ENCODE data around the gene RDH14. TPM values are rescaled to one million over a fixed set of nuclear protein-coding genes. Genes with fewer than 3 reads are reported as not detected.
A peak's percentile ranks its signal among the peaks of the same experiment; 100 is the strongest.

Gene RDH14
- total and polyA plus RNA-seq, 2 experiments from 2014 or later: 64.5 to 65.6 TPM

DNA sequence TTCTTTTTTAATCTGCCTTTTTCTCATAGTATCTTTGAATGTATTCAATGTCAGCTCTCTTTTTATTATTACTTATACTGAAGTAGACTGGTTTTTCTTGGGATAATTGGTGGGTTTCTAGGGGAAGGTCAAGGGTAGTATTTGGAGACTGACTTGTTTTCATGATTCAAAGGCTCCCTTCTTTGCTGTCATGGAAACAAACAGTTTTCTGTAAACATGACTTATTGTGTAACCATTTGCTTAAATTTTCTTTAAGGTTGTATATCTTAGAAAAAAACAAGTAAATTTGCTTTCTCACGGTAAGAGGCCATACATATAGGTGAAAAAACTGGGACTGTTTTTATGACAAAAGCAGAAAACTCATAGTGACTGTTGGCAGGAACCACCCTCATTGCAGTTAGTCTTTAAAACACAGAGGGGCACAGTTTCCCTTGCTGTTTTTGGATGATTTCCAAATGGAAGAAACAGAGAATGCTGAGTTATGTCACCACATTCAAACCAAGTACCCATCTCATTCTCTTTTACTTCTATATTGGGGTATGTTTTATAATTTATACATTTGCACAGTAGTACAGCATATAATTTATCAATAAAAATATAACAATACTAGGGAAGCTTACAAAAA lies 5.8 kb upstream of the RDH14 start:
- DNase-seq (ENCODE audit: low read depth in 1 of 2, low spot score in 1 of 2): peak in 1 of 2 donors; percentile 40
- TF ChIP-seq, protein P1, sequence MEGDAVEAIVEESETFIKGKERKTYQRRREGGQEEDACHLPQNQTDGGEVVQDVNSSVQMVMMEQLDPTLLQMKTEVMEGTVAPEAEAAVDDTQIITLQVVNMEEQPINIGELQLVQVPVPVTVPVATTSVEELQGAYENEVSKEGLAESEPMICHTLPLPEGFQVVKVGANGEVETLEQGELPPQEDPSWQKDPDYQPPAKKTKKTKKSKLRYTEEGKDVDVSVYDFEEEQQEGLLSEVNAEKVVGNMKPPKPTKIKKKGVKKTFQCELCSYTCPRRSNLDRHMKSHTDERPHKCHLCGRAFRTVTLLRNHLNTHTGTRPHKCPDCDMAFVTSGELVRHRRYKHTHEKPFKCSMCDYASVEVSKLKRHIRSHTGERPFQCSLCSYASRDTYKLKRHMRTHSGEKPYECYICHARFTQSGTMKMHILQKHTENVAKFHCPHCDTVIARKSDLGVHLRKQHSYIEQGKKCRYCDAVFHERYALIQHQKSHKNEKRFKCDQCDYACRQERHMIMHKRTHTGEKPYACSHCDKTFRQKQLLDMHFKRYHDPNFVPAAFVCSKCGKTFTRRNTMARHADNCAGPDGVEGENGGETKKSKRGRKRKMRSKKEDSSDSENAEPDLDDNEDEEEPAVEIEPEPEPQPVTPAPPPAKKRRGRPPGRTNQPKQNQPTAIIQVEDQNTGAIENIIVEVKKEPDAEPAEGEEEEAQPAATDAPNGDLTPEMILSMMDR (IDR thresholded peaks at IDR 0.05; ENCODE audit: low read depth, low read length): no peak
- no peaks in the 10 kb centered on the region for H3K36me3 ChIP-seq

DNA sequence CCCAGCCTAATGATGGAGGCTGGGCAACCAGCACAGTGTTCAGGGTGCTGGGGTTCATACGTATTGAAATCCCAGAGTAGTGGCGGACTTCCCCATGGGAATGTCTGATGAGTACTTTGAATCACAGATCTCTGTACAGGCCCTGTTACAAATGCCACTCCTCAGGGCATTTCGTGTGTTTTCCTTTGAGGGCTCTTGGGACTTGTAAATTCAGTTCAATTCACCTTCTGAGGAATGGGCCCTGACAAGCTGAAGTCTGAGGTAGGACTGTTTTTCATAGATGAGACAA lies 288 bp upstream of the RDH14 start:
- TF ChIP-seq, protein P1 (IDR thresholded peaks at IDR 0.05; ENCODE audit: low read depth, low read length): no peak
- Histone ChIP-seq H3K27me3 (no peaks in the 10 kb centered on the region), H3K4me3 (peak overlapping the region; percentile 58), H3K36me3 (no peaks in the 10 kb centered on the region), H3K9me3 (ENCODE audit: low read depth) (no peaks in the 10 kb centered on the region), H3K27ac (no peak overlapping the region), H3K4me1 (ENCODE audit: low read depth) (peaks cover 16% of the 10 kb centered on the region)
- no peak for DNase-seq (ENCODE audit: low read depth in 1 of 2, low spot score in 1 of 2)

More for the DNA sequence above, 5.8 kb upstream of the RDH14 start:
- Histone ChIP-seq H3K27ac (no peak overlapping the region), H3K4me3 (no peak overlapping the region), H3K9me3 (ENCODE audit: low read depth) (no peaks in the 10 kb centered on the region), H3K27me3 (no peaks in the 10 kb centered on the region), H3K4me1 (ENCODE audit: low read depth) (no peaks in the 10 kb centered on the region)

DNA sequence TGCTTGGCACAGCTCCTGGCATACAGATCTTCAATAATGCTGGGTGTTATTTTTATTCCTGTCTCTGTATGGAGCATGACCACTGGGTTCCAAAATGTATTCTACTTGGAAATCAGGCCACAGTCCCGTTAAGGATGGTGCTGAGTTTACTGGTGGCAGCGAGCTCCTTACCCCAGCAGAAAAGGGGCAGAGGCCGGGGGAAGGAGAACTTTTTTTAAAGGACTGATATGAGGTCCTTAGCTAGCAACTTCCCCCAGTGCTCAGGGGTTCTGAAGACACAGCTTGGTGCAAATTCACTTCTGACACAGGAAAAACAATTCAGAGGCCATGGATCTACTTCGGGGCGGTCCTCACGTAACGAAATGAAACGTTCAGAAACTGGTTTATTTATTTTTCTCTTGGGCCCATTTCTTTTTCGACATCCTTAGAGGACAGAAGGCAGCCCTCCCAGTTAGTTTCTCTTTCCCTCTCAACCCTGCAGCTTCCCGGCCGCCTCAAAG lies 872 bp downstream of the RDH14 start:
- peaks cover 16% of the 10 kb centered on the region for H3K4me1 ChIP-seq (ENCODE audit: low read depth)
- TF ChIP-seq, protein P1 (IDR thresholded peaks at IDR 0.05; ENCODE audit: low read depth, low read length): no peak
- no peaks in the 10 kb centered on the region for H3K9me3 ChIP-seq (ENCODE audit: low read depth)
- no peaks in the 10 kb centered on the region for H3K27me3 ChIP-seq
- peak; percentile 34 to 35 for DNase-seq (ENCODE audit: low read depth in 1 of 2, low spot score in 1 of 2)
- peak overlapping the region; percentile 58 for H3K4me3 ChIP-seq
- H3K27ac ChIP-seq: peak overlapping the region; percentile 93
- H3K36me3 ChIP-seq: peaks cover 7% of the 10 kb centered on the region

DNA sequence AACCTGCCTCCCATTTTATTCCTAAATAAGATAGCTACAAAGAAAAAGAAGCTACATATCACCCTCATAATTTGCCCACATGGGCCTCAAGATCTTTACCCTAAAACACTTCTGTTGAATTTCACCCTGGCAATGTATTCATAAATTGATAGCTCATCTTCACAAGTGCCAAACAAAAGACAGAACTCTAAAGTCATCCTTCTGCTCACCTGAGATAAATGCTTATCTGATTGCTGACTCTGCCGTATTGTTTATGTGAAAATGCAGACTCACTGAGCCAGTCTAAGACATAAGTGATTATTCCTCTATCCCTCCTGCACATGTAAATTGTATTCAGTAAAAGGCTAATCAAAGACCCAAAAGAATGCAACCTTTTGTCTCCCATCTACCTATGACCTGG lies 2.0 kb downstream of the RDH14 start:
- TF ChIP-seq, protein P1 (IDR thresholded peaks at IDR 0.05; ENCODE audit: low read depth, low read length): no peak
- DNase-seq (ENCODE audit: low read depth in 1 of 2, low spot score in 1 of 2): no peak
- H3K4me3 ChIP-seq: no peak overlapping the region

DNA sequence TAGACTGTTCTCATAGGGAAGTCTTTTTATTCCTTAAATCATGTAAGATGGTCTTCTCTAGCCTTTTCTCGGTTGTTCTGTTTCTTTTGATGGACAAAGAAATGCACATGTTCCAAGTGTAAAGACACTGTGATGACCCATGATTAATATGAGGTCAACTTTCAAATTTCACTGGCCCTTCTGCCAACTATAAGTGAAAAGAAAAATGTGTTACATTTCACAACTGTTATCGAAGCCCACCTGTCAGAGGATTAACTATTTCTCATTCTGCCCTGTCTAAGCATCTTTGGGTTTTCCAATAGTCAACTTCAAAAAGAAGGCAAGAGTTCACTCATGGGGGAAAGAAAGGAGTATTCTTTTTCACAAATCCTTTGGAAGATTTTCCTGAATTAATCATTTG lies 3.3 kb downstream of the RDH14 start:
- Histone ChIP-seq H3K36me3 (peaks cover 12% of the 10 kb centered on the region), H3K4me3 (no peak overlapping the region), H3K27ac (no peak overlapping the region), H3K4me1 (ENCODE audit: low read depth) (peaks cover 16% of the 10 kb centered on the region), H3K27me3 (no peaks in the 10 kb centered on the region), H3K9me3 (ENCODE audit: low read depth) (no peaks in the 10 kb centered on the region)
- no peak for DNase-seq (ENCODE audit: low read depth in 1 of 2, low spot score in 1 of 2)
- TF ChIP-seq, protein P1 (IDR thresholded peaks at IDR 0.05; ENCODE audit: low read depth, low read length): no peak

More for the DNA sequence above, 2.0 kb downstream of the RDH14 start:
- H3K27me3 ChIP-seq: no peaks in the 10 kb centered on the region
- peaks cover 16% of the 10 kb centered on the region for H3K4me1 ChIP-seq (ENCODE audit: low read depth)
- H3K9me3 ChIP-seq (ENCODE audit: low read depth): no peaks in the 10 kb centered on the region
- H3K36me3 ChIP-seq: peaks cover 9% of the 10 kb centered on the region
- H3K27ac ChIP-seq: peak overlapping the region; percentile 93

Data from cardiac muscle cell (in vitro differentiated cells and primary cell).